ENCODE data around the gene NCOA1.

- no peak for TF ChIP-seq RFX5 (IDR thresholded peaks at IDR 0.05; ENCODE audit: low read depth, low read length)
- TF ChIP-seq CTCF (conservative IDR thresholded peaks at IDR 0.05; ENCODE audit: low read depth, low read length) = no peak
- TF ChIP-seq ELK1 (IDR thresholded peaks at IDR 0.05; ENCODE audit: borderline replicate concordance, low read depth, low read length) = no peak
- no peak for TF ChIP-seq FOS (IDR thresholded peaks at IDR 0.05; ENCODE audit: low read depth, low read length)
Observed at GRCh38 chr2:24492421-24493279, 1.6 kb downstream of the NCOA1 start.

Data from IMR-90 (cell line).